Renal cortical epithelial cell (primary cell): ENCODE results near the gene ZHX3. TPM values are rescaled to one million over a fixed set of nuclear protein-coding genes. Genes with fewer than 3 reads are reported as not detected.
"Not testable (repeated sequence)": the region's sequence is repeated elsewhere in the genome, so short reads cannot be mapped to it uniquely, and the experiment has no call there.

Source experiments
- DNase-seq: peaks from one replicate; pipeline ENCODE4 v3.0.0-alpha.2; 2011; ENCODE audit warnings: low read depth
- total RNA-seq: library from RNA; depleted of rRNA; stranded (reverse); fragments of >200 nt; gene quantifications from 2 replicates; pipeline ENCODE4 v1.2.3, GENCODE V29; 2014

The ZHX3 gene
- total RNA-seq, 1 donor from 2014 or later = 59.4 TPM

DNA sequence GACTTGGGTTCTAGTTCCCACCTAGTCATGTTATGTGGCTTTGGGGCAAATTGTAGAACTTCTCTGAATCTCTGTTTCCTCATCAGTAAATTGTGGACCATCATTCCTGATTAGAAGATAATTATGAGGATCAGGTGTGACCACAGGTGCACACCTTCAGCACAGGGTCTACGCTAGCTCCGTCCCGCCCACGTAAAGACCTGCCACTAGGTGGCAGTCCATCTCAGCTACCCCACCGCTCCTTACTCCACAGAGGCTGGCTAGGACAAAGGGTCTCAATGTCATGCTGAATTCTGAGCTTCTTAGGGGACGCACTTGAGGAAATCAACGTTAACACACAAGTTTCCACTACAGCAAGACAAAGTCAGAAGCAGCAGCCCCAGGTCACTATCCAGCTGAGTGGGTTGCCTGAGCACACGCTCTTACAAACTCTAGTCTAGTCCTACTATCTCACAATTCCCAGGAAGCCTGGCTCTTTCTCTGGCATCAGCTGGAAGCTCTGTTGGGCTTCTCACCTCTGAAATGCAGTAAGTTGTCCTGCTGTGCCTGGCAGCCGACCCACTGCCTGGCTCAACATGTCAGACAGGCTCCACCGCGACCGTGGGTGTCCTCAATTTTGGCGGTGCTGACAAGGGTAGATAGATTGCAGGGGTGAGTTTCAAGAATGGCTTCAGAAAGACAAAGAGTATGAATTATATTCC, 182.2 kb downstream of the ZHX3 start:
- no peak for DNase-seq

DNA sequence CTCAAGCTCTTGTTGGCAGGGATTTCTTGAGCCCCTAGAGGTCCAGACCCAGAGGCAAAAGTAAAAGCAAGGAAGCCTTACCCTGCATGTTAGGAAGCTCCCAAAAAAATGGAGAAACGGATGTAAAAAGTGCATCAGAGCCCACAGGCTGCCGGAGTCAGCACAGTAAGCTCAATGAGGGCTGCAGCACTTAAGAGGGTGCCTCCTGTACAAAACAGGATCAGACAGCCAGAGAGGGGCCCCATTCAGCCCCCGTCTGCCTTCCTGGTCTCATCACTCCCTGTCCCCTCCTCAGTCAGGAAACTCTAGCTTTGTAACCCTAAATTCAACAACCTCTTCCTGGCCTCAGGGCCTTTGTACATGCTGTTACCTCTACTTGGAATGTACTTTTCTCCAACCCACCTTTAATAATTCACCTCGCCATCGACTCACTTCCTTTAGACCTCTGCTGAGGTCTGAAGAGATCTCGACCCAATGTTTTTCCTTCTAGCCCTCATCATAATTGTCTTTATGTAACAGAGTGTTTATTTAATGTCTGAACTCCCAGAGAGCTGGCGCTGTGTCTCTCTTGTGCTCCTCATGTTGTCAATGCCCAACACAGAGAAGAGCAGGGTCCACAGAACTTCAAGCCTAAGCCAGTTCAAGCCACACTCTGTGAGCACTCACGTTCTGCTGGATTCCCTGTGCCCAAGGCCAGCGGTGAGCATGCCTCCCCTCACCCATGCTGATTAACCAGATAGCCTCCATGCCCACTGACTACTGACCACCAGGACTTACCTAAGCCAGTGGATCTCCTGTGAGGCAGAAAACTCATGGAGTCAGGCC, 183.0 kb downstream of the ZHX3 start:
- no peak for DNase-seq

DNA sequence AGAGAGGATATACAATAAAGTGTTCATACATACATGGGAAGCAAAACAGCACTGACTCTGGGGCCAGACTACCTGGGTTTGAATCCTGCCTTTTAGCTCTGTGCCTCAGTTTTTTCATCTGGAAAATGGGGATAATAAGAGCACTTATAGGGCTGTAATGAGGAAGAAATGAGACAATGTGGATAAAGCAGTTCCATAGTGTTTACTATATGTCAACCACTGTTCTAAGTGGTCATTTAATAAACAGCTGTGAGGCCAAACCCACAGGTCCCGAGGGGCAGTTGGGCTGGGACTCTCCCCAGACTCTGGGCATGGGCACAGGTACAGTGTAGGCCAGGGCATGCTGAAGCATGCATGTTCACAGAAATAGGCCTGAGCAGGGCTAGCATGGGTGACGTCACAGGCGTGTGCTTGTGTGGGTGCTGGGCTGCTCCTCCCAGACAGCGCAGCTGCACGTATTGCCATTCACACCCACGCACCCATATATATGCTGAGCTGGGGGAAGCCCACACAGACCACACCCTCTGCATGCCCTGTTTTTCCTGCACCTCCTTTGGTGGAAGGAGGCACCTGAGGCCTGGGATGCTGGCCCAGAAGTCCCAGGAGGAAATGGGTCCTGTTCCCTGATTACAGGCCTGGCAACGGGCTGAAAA, 183.7 kb downstream of the ZHX3 start:
- no peak for DNase-seq

DNA sequence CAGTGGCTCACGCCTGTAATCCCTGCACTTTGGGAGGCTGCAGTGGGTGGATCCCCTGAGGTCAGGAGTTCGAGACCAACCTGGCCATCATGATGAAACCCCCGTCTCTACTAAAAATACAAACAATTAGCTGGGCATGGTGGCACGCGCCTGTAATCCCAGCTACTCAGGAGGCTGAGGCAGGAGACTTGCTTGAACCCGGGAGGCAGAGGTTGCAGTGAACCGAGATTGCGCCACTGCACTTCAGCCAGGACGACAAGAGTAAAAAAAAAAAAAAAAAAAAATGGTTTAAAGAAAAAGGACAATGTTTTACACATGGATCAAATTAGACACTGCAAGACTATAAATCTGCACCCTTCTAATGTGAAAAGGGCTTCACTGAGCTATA, 185.1 kb downstream of the ZHX3 start:
- not testable (repeated sequence) for DNase-seq

DNA sequence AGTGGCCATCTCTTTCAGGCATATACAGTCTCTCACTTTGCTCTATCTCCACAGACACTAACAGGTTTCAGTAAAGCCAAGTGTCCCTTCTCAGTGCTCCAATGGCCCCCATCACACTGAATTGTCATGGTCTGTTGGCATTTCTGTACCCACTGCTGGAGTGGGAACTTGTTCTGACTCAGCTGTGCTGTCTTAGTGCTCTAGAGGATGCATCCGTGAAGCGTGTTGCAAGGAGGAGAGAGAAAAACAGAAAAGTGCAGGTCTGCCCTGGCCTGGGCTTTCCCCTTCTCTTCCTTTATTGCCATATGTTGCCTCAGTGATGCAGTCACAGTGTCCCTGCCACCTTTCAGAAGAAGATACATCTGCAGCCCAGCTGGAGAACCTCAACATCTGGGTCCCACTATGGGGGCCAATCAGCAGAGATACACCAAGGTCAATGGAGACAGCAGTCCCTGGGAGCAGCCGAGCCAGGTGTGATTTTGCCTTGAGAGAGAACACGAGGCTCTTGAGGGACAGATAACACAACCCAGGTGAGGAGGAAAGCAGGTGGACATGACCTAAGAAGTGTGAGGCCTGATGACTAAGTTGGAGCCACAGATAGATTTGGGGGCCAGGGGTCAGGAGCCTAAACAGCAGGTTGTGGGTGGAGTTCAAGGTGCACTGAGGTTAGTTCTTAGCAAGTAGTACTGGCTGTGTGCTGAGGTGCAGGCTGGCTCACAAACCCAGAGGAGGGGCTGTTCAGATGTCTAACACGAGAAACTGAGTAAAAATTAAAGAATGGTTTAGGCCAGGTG, 185.7 kb downstream of the ZHX3 start:
- no peak for DNase-seq

Other genes starting within 250 kb of the ZHX3 start
- gene PLCG1, start 180.2 kb downstream of the ZHX3 start, total RNA-seq = 40.1 and 134 TPM in 2 replicates
- gene LPIN3, start 23.1 kb upstream of the ZHX3 start, total RNA-seq = 8.5 and 25.3 TPM in 2 replicates
- not detected in 2 replicates for gene EMILIN3, start 49.1 kb upstream of the ZHX3 start, total RNA-seq